ENCODE data around the gene GRIK1. TPM values are rescaled to one million over a fixed set of nuclear protein-coding genes. Genes with fewer than 3 reads are reported as not detected.

Gene GRIK1
- polyA plus RNA-seq, 1 donor, result 1.7 TPM

- DNase-seq, result no peak
Observed at GRCh38 chr21:29526545-29526944, 413.3 kb downstream of the GRIK1 start.

- DNase-seq, result no peak
Observed at GRCh38 chr21:29524055-29524454, 415.7 kb downstream of the GRIK1 start.

- no peak for DNase-seq
Observed at GRCh38 chr21:29523646-29524045, 416.1 kb downstream of the GRIK1 start.

- DNase-seq, result no peak
Observed at GRCh38 chr21:29521872-29522271, 417.9 kb downstream of the GRIK1 start.

- no peak for DNase-seq
Observed at GRCh38 chr21:29520171-29520570, 419.6 kb downstream of the GRIK1 start.

- DNase-seq, result no peak
Observed at GRCh38 chr21:29514652-29515247, 425.0 kb downstream of the GRIK1 start.

GRCh38 chr21:29513535-29513934, 426.3 kb downstream of the GRIK1 start:
- no peak for DNase-seq

GRCh38 chr21:29511096-29511495, 428.7 kb downstream of the GRIK1 start:
- DNase-seq, result no peak

- no peak for DNase-seq
Observed at GRCh38 chr21:29509121-29509520, 430.7 kb downstream of the GRIK1 start.

- peak; percentile 21 for DNase-seq
Observed at GRCh38 chr21:29508301-29508700, 431.5 kb downstream of the GRIK1 start.

- no peak for DNase-seq
Observed at GRCh38 chr21:29506947-29507346, 432.8 kb downstream of the GRIK1 start.

- no peak for DNase-seq
Observed at GRCh38 chr21:29506214-29506613, 433.6 kb downstream of the GRIK1 start.

- no peak for DNase-seq
Observed at GRCh38 chr21:29504751-29505321, 435.0 kb downstream of the GRIK1 start.

GRCh38 chr21:29501451-29501850, 438.3 kb downstream of the GRIK1 start:
- DNase-seq, result no peak

- no peak for DNase-seq
Observed at GRCh38 chr21:29499734-29500343, 440.0 kb downstream of the GRIK1 start.

- no peak for DNase-seq
Observed at GRCh38 chr21:29499229-29499628, 440.6 kb downstream of the GRIK1 start.

- no peak for DNase-seq
Observed at GRCh38 chr21:29496337-29496736, 443.5 kb downstream of the GRIK1 start.

GRCh38 chr21:29490016-29490415, 449.8 kb downstream of the GRIK1 start:
- no peak for DNase-seq

- DNase-seq, result no peak
Observed at GRCh38 chr21:29487154-29487553, 452.6 kb downstream of the GRIK1 start.

Data from left kidney (tissue), 2 donors.